ENCODE measurements around the gene AKT2.

AKT2 gene

GRCh38 chr19:40271706-40272105 is 13.4 kb downstream of the AKT2 start:
- DNase-seq: no peak

GRCh38 chr19:40270362-40271089 is 14.6 kb downstream of the AKT2 start:
- DNase-seq: no peak

- DNase-seq: no peak
Observed at GRCh38 chr19:40269216-40269940, 15.8 kb downstream of the AKT2 start.

GRCh38 chr19:40267601-40267997 is 17.5 kb downstream of the AKT2 start:
- DNase-seq: no peak

- DNase-seq: no peak
Observed at GRCh38 chr19:40266912-40267600, 18.1 kb downstream of the AKT2 start.

- no peak for DNase-seq
Observed at GRCh38 chr19:40266119-40266518, 19.0 kb downstream of the AKT2 start.

GRCh38 chr19:40265763-40266099 is 19.4 kb downstream of the AKT2 start:
- no peak for DNase-seq

- DNase-seq: no peak
Observed at GRCh38 chr19:40265055-40265762, 19.9 kb downstream of the AKT2 start.

GRCh38 chr19:40264314-40265054 is 20.7 kb downstream of the AKT2 start:
- DNase-seq: no peak

GRCh38 chr19:40263440-40264313 is 21.5 kb downstream of the AKT2 start:
- DNase-seq: no peak

- DNase-seq: no peak
Observed at GRCh38 chr19:40262422-40262821, 22.7 kb downstream of the AKT2 start.

GRCh38 chr19:40261631-40262030 is 23.5 kb downstream of the AKT2 start:
- no peak for DNase-seq

GRCh38 chr19:40257096-40257517 is 28.0 kb downstream of the AKT2 start:
- no peak for DNase-seq

- DNase-seq: no peak
Observed at GRCh38 chr19:40256512-40256911, 28.6 kb downstream of the AKT2 start.

GRCh38 chr19:40255619-40256166 is 29.5 kb downstream of the AKT2 start:
- DNase-seq: no peak

- DNase-seq: no peak
Observed at GRCh38 chr19:40254714-40255418, 30.3 kb downstream of the AKT2 start.

- no peak for DNase-seq
Observed at GRCh38 chr19:40253611-40254092, 31.5 kb downstream of the AKT2 start.

- no peak for DNase-seq
Observed at GRCh38 chr19:40252395-40252794, 32.8 kb downstream of the AKT2 start.

- DNase-seq: no peak
Observed at GRCh38 chr19:40251991-40252390, 33.2 kb downstream of the AKT2 start.

- no peak for DNase-seq
Observed at GRCh38 chr19:40251244-40251643, 33.9 kb downstream of the AKT2 start.
